Measurements from ENCODE around the gene APOOL. TPM values are rescaled to one million over a fixed set of nuclear protein-coding genes. Genes with fewer than 3 reads are reported as not detected.

APOOL gene
- total and polyA plus RNA-seq, 2 donors, result 3.5 to 6.4 TPM

GRCh38 chrX:85109235-85109634 is 105.6 kb downstream of the APOOL start:
- Histone ChIP-seq H3K4me3 (ENCODE audit: low read length in 2 of 2) (no peak overlapping the region), H3K27me3 (ENCODE audit: control insufficient read depth in 2 of 2, insufficient read depth in 1 of 2, low read length in 1 of 2) (no peaks in the 10 kb centered on the region), H3K36me3 (ENCODE audit: control insufficient read depth in 2 of 2, insufficient read depth in 2 of 2, low read length in 1 of 2) (no peaks in the 10 kb centered on the region), H3K9me3 (ENCODE audit: control insufficient read depth in 2 of 2, insufficient read depth in 1 of 2, low read length in 1 of 2) (no peaks in the 10 kb centered on the region), H3K27ac (ENCODE audit: low read depth in 1 of 2, low read length in 1 of 2) (no peak overlapping the region), H3K4me1 (ENCODE audit: control insufficient read depth in 2 of 2, insufficient read depth in 2 of 2, low read length in 2 of 2) (no peaks in the 10 kb centered on the region)
- DNase-seq (ENCODE audit: low read depth in 6 of 9, low spot score in 9 of 9), result peak in 1 of 9 donors; percentile 2
- WGBS, result 76% methylated on average over 8 of the region's 8 CpGs

GRCh38 chrX:85111347-85111746 is 107.7 kb downstream of the APOOL start:
- WGBS, result 42% methylated on average over 2 of the region's 2 CpGs
- DNase-seq (ENCODE audit: low read depth in 6 of 9, low spot score in 9 of 9), result peak in 1 of 9 donors; percentile 13
- Histone ChIP-seq H3K36me3 (ENCODE audit: control insufficient read depth in 2 of 2, insufficient read depth in 2 of 2, low read length in 1 of 2) (no peaks in the 10 kb centered on the region), H3K4me1 (ENCODE audit: control insufficient read depth in 2 of 2, insufficient read depth in 2 of 2, low read length in 2 of 2) (no peaks in the 10 kb centered on the region), H3K4me3 (ENCODE audit: low read length in 2 of 2) (no peak overlapping the region), H3K27ac (ENCODE audit: low read depth in 1 of 2, low read length in 1 of 2) (no peak overlapping the region), H3K27me3 (ENCODE audit: control insufficient read depth in 2 of 2, insufficient read depth in 1 of 2, low read length in 1 of 2) (no peaks in the 10 kb centered on the region), H3K9me3 (ENCODE audit: control insufficient read depth in 2 of 2, insufficient read depth in 1 of 2, low read length in 1 of 2) (no peaks in the 10 kb centered on the region)

GRCh38 chrX:85112293-85112692 is 108.6 kb downstream of the APOOL start:
- no peaks in the 10 kb centered on the region for H3K27me3 ChIP-seq (ENCODE audit: control insufficient read depth in 2 of 2, insufficient read depth in 1 of 2, low read length in 1 of 2)
- 58% methylated on average over 9 of the region's 9 CpGs for WGBS
- no peaks in the 10 kb centered on the region for H3K9me3 ChIP-seq (ENCODE audit: control insufficient read depth in 2 of 2, insufficient read depth in 1 of 2, low read length in 1 of 2)

GRCh38 chrX:85113746-85114145 is 110.1 kb downstream of the APOOL start:
- H3K36me3 ChIP-seq (ENCODE audit: control insufficient read depth in 2 of 2, insufficient read depth in 2 of 2, low read length in 1 of 2), result no peaks in the 10 kb centered on the region
- no peaks in the 10 kb centered on the region for H3K9me3 ChIP-seq (ENCODE audit: control insufficient read depth in 2 of 2, insufficient read depth in 1 of 2, low read length in 1 of 2)
- no peak overlapping the region for H3K4me3 ChIP-seq (ENCODE audit: low read length in 2 of 2)
- no peaks in the 10 kb centered on the region for H3K27me3 ChIP-seq (ENCODE audit: control insufficient read depth in 2 of 2, insufficient read depth in 1 of 2, low read length in 1 of 2)
- no peak for DNase-seq (ENCODE audit: low read depth in 6 of 9, low spot score in 9 of 9)
- no peak overlapping the region for H3K27ac ChIP-seq (ENCODE audit: low read depth in 1 of 2, low read length in 1 of 2)
- whole genome bisulfite sequencing, result 93% methylated on average over 2 of the region's 2 CpGs
- no peaks in the 10 kb centered on the region for H3K4me1 ChIP-seq (ENCODE audit: control insufficient read depth in 2 of 2, insufficient read depth in 2 of 2, low read length in 2 of 2)

More at GRCh38 chrX:85112293-85112692, 108.6 kb downstream of the APOOL start:
- Histone ChIP-seq H3K4me3 (ENCODE audit: low read length in 2 of 2) (no peak overlapping the region), H3K36me3 (ENCODE audit: control insufficient read depth in 2 of 2, insufficient read depth in 2 of 2, low read length in 1 of 2) (no peaks in the 10 kb centered on the region), H3K4me1 (ENCODE audit: control insufficient read depth in 2 of 2, insufficient read depth in 2 of 2, low read length in 2 of 2) (no peaks in the 10 kb centered on the region), H3K27ac (ENCODE audit: low read depth in 1 of 2, low read length in 1 of 2) (no peak overlapping the region)
- DNase-seq (ENCODE audit: low read depth in 6 of 9, low spot score in 9 of 9), result no peak

GRCh38 chrX:85114171-85114570 is 110.5 kb downstream of the APOOL start:
- 93% methylated on average over 3 of the region's 3 CpGs for WGBS
- no peaks in the 10 kb centered on the region for H3K4me1 ChIP-seq (ENCODE audit: control insufficient read depth in 2 of 2, insufficient read depth in 2 of 2, low read length in 2 of 2)
- DNase-seq (ENCODE audit: low read depth in 6 of 9, low spot score in 9 of 9), result no peak
- H3K4me3 ChIP-seq (ENCODE audit: low read length in 2 of 2), result no peak overlapping the region
- H3K36me3 ChIP-seq (ENCODE audit: control insufficient read depth in 2 of 2, insufficient read depth in 2 of 2, low read length in 1 of 2), result no peaks in the 10 kb centered on the region
- H3K27me3 ChIP-seq (ENCODE audit: control insufficient read depth in 2 of 2, insufficient read depth in 1 of 2, low read length in 1 of 2), result no peaks in the 10 kb centered on the region
- no peaks in the 10 kb centered on the region for H3K9me3 ChIP-seq (ENCODE audit: control insufficient read depth in 2 of 2, insufficient read depth in 1 of 2, low read length in 1 of 2)
- no peak overlapping the region for H3K27ac ChIP-seq (ENCODE audit: low read depth in 1 of 2, low read length in 1 of 2)

- Histone ChIP-seq H3K27me3 (ENCODE audit: control insufficient read depth in 2 of 2, insufficient read depth in 1 of 2, low read length in 1 of 2) (no peaks in the 10 kb centered on the region), H3K9me3 (ENCODE audit: control insufficient read depth in 2 of 2, insufficient read depth in 1 of 2, low read length in 1 of 2) (no peaks in the 10 kb centered on the region), H3K4me3 (ENCODE audit: low read length in 2 of 2) (no peak overlapping the region), H3K4me1 (ENCODE audit: control insufficient read depth in 2 of 2, insufficient read depth in 2 of 2, low read length in 2 of 2) (no peaks in the 10 kb centered on the region), H3K36me3 (ENCODE audit: control insufficient read depth in 2 of 2, insufficient read depth in 2 of 2, low read length in 1 of 2) (no peaks in the 10 kb centered on the region), H3K27ac (ENCODE audit: low read depth in 1 of 2, low read length in 1 of 2) (no peak overlapping the region)
- DNase-seq (ENCODE audit: low read depth in 6 of 9, low spot score in 9 of 9), result no peak
These were observed 111.1 kb downstream of the APOOL start for GRCh38 chrX:85114776-85115175.

GRCh38 chrX:85115252-85115651 is 111.6 kb downstream of the APOOL start:
- no peak for DNase-seq (ENCODE audit: low read depth in 6 of 9, low spot score in 9 of 9)
- WGBS, result 77% methylated on average over 1 of the region's 1 CpG

GRCh38 chrX:85136409-85136808 is 132.7 kb downstream of the APOOL start:
- Histone ChIP-seq H3K36me3 (ENCODE audit: control insufficient read depth in 2 of 2, insufficient read depth in 2 of 2, low read length in 1 of 2) (no peaks in the 10 kb centered on the region), H3K27ac (ENCODE audit: low read depth in 1 of 2, low read length in 1 of 2) (no peak overlapping the region), H3K4me3 (ENCODE audit: low read length in 2 of 2) (no peak overlapping the region), H3K9me3 (ENCODE audit: control insufficient read depth in 2 of 2, insufficient read depth in 1 of 2, low read length in 1 of 2) (no peaks in the 10 kb centered on the region), H3K4me1 (ENCODE audit: control insufficient read depth in 2 of 2, insufficient read depth in 2 of 2, low read length in 2 of 2) (no peaks in the 10 kb centered on the region), H3K27me3 (ENCODE audit: control insufficient read depth in 2 of 2, insufficient read depth in 1 of 2, low read length in 1 of 2) (no peaks in the 10 kb centered on the region)
- DNase-seq (ENCODE audit: low read depth in 6 of 9, low spot score in 9 of 9), result no peak

More at GRCh38 chrX:85115252-85115651, 111.6 kb downstream of the APOOL start:
- Histone ChIP-seq H3K27me3 (ENCODE audit: control insufficient read depth in 2 of 2, insufficient read depth in 1 of 2, low read length in 1 of 2) (no peaks in the 10 kb centered on the region), H3K4me1 (ENCODE audit: control insufficient read depth in 2 of 2, insufficient read depth in 2 of 2, low read length in 2 of 2) (no peaks in the 10 kb centered on the region), H3K4me3 (ENCODE audit: low read length in 2 of 2) (no peak overlapping the region), H3K36me3 (ENCODE audit: control insufficient read depth in 2 of 2, insufficient read depth in 2 of 2, low read length in 1 of 2) (no peaks in the 10 kb centered on the region), H3K9me3 (ENCODE audit: control insufficient read depth in 2 of 2, insufficient read depth in 1 of 2, low read length in 1 of 2) (no peaks in the 10 kb centered on the region), H3K27ac (ENCODE audit: low read depth in 1 of 2, low read length in 1 of 2) (no peak overlapping the region)

GRCh38 chrX:85139422-85139821 is 135.7 kb downstream of the APOOL start:
- H3K27me3 ChIP-seq (ENCODE audit: control insufficient read depth in 2 of 2, insufficient read depth in 1 of 2, low read length in 1 of 2), result no peaks in the 10 kb centered on the region

GRCh38 chrX:85140964-85141363 is 137.3 kb downstream of the APOOL start:
- Histone ChIP-seq H3K9me3 (ENCODE audit: control insufficient read depth in 2 of 2, insufficient read depth in 1 of 2, low read length in 1 of 2) (no peaks in the 10 kb centered on the region), H3K4me1 (ENCODE audit: control insufficient read depth in 2 of 2, insufficient read depth in 2 of 2, low read length in 2 of 2) (no peaks in the 10 kb centered on the region), H3K27me3 (ENCODE audit: control insufficient read depth in 2 of 2, insufficient read depth in 1 of 2, low read length in 1 of 2) (no peaks in the 10 kb centered on the region), H3K27ac (ENCODE audit: low read depth in 1 of 2, low read length in 1 of 2) (no peak overlapping the region), H3K36me3 (ENCODE audit: control insufficient read depth in 2 of 2, insufficient read depth in 2 of 2, low read length in 1 of 2) (no peaks in the 10 kb centered on the region), H3K4me3 (ENCODE audit: low read length in 2 of 2) (no peak overlapping the region)
- DNase-seq (ENCODE audit: low read depth in 6 of 9, low spot score in 9 of 9), result no peak
- 96% methylated on average over 1 of the region's 1 CpG for WGBS

More at GRCh38 chrX:85139422-85139821, 135.7 kb downstream of the APOOL start:
- Histone ChIP-seq H3K4me3 (ENCODE audit: low read length in 2 of 2) (no peak overlapping the region), H3K9me3 (ENCODE audit: control insufficient read depth in 2 of 2, insufficient read depth in 1 of 2, low read length in 1 of 2) (no peaks in the 10 kb centered on the region), H3K4me1 (ENCODE audit: control insufficient read depth in 2 of 2, insufficient read depth in 2 of 2, low read length in 2 of 2) (no peaks in the 10 kb centered on the region), H3K36me3 (ENCODE audit: control insufficient read depth in 2 of 2, insufficient read depth in 2 of 2, low read length in 1 of 2) (no peaks in the 10 kb centered on the region), H3K27ac (ENCODE audit: low read depth in 1 of 2, low read length in 1 of 2) (no peak overlapping the region)
- WGBS, result 80% methylated on average over 1 of the region's 1 CpG
- no peak for DNase-seq (ENCODE audit: low read depth in 6 of 9, low spot score in 9 of 9)
